Panc1 (cell line): ENCODE measurements around the gene AGPAT3.

ENCODE experiments used
- POLR2AphosphoS5 ChIP-seq: IDR thresholded peaks from 2 replicates; pipeline ENCODE4 v1.6.1; 2012; ENCODE audit warnings: mild to moderate bottlenecking, low read depth, low read length, moderate library complexity
- TCF7L2 ChIP-seq: IDR thresholded peaks from 2 replicates; pipeline ENCODE4 v1.6.1; 2011; ENCODE audit warnings: mild to moderate bottlenecking, low read depth, low read length, inconsistent platforms
- TF ChIP-seq, protein P1 (sequence below): fragments of 450-650 bp; IDR thresholded peaks from 2 replicates; pipeline ENCODE4 v1.5.1; 2017; ENCODE audit warnings: mild to moderate bottlenecking
- TF ChIP-seq, protein P2 (sequence below), 2 experiments: IDR thresholded peaks; 2 replicates each; pipeline ENCODE4 v1.6.1; 2011 to 2012; ENCODE audit warnings: low read depth in 2 of 2, control low read depth in 1 of 2, low read length in 1 of 2, mild to moderate bottlenecking in 1 of 2, moderate library complexity in 1 of 2; ENCODE audit not compliant: insufficient read depth in 1 of 2

DNA sequence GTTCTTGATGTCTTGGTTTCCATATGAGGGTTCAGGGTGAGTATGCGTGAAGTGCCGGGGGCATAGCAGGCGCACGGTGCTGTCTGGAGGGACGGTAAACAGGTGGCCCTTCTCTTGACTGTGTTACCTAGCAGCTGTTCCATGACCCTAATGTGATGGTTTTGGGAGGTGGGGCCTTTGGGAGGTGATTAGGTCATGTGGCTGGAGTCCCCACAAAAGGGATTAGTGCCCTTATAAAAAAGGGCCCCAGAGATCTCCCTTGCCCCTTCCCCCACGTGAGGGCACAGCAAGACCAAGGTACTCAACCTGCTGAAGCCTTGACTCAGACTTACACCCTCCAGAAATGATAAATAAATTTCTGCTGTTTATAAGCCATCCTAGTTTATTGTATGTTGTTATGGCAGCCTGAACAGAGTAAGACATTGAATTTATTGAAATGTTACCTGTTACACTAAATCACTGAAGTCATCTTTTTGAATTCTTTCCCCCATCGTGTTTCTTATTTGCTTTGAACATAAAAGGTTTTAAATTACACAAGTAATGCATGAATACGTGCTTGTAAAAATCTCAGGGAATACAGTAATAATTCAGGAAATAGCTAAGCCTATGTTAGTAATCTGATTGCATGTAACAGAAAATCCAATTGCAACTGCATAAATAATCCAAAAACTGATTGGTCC is 162.7 kb downstream of the AGPAT3 start:
- TF ChIP-seq TCF7L2 (no peak), POLR2AphosphoS5 (no peak)
- TF ChIP-seq, protein P1, sequence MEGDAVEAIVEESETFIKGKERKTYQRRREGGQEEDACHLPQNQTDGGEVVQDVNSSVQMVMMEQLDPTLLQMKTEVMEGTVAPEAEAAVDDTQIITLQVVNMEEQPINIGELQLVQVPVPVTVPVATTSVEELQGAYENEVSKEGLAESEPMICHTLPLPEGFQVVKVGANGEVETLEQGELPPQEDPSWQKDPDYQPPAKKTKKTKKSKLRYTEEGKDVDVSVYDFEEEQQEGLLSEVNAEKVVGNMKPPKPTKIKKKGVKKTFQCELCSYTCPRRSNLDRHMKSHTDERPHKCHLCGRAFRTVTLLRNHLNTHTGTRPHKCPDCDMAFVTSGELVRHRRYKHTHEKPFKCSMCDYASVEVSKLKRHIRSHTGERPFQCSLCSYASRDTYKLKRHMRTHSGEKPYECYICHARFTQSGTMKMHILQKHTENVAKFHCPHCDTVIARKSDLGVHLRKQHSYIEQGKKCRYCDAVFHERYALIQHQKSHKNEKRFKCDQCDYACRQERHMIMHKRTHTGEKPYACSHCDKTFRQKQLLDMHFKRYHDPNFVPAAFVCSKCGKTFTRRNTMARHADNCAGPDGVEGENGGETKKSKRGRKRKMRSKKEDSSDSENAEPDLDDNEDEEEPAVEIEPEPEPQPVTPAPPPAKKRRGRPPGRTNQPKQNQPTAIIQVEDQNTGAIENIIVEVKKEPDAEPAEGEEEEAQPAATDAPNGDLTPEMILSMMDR: no peak
- TF ChIP-seq, protein P2, sequence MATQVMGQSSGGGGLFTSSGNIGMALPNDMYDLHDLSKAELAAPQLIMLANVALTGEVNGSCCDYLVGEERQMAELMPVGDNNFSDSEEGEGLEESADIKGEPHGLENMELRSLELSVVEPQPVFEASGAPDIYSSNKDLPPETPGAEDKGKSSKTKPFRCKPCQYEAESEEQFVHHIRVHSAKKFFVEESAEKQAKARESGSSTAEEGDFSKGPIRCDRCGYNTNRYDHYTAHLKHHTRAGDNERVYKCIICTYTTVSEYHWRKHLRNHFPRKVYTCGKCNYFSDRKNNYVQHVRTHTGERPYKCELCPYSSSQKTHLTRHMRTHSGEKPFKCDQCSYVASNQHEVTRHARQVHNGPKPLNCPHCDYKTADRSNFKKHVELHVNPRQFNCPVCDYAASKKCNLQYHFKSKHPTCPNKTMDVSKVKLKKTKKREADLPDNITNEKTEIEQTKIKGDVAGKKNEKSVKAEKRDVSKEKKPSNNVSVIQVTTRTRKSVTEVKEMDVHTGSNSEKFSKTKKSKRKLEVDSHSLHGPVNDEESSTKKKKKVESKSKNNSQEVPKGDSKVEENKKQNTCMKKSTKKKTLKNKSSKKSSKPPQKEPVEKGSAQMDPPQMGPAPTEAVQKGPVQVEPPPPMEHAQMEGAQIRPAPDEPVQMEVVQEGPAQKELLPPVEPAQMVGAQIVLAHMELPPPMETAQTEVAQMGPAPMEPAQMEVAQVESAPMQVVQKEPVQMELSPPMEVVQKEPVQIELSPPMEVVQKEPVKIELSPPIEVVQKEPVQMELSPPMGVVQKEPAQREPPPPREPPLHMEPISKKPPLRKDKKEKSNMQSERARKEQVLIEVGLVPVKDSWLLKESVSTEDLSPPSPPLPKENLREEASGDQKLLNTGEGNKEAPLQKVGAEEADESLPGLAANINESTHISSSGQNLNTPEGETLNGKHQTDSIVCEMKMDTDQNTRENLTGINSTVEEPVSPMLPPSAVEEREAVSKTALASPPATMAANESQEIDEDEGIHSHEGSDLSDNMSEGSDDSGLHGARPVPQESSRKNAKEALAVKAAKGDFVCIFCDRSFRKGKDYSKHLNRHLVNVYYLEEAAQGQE (IDR thresholded peaks at IDR 0.05; ENCODE audit: insufficient read depth in 1 of 2, low read depth in 2 of 2, low read length in 1 of 2): no peak
